Diencephalon (tissue), 1 donor: ENCODE results near the gene DDX52. TPM values are rescaled to one million over a fixed set of nuclear protein-coding genes. Genes with fewer than 3 reads are reported as not detected.

Experiments
- small RNA-seq: library from RNA; depleted of rRNA; stranded (forward); fragments of <200 nt; gene quantifications from one replicate; pipeline ENCODE3, GENCODE V24; 2014
- total RNA-seq: library from RNA; depleted of rRNA; stranded (reverse); fragments of >200 nt; gene quantifications from one replicate; pipeline ENCODE4 v1.2.3, GENCODE V29; 2014

The DDX52 gene, protein sequence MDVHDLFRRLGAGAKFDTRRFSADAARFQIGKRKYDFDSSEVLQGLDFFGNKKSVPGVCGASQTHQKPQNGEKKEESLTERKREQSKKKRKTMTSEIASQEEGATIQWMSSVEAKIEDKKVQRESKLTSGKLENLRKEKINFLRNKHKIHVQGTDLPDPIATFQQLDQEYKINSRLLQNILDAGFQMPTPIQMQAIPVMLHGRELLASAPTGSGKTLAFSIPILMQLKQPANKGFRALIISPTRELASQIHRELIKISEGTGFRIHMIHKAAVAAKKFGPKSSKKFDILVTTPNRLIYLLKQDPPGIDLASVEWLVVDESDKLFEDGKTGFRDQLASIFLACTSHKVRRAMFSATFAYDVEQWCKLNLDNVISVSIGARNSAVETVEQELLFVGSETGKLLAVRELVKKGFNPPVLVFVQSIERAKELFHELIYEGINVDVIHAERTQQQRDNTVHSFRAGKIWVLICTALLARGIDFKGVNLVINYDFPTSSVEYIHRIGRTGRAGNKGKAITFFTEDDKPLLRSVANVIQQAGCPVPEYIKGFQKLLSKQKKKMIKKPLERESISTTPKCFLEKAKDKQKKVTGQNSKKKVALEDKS
- 33.7 TPM for total RNA-seq

GRCh38 chr17:37643118-37643766 is at the start of gene DDX52:
TSS of gene DDX52 (minus strand) at chr17:37643446. CDS start at chr17:37643420, 26 bp downstream.

GRCh38 chr17:37609170-37610040 is 33.8 kb downstream of the DDX52 start, which contains the start of gene SYNRG:
TSS of gene SYNRG (minus strand) at chr17:37609418. CDS start at chr17:37609355, 63 bp downstream.

Small RNAs within 50 kb of the gene (small RNA-seq; reads per million reads assigned to genes)
- gene MIR378J = not detected

Other genes starting within 250 kb of the DDX52 start
- gene ACACA, start 236.6 kb downstream of the DDX52 start, total RNA-seq = 116 TPM
- gene TADA2A, start 236.6 kb downstream of the DDX52 start, total RNA-seq = 41.8 TPM
- 16.1 TPM for gene DUSP14, start 153.6 kb downstream of the DDX52 start, total RNA-seq
- gene SYNRG, start 34.0 kb downstream of the DDX52 start, total RNA-seq = 47.7 TPM
- not detected for gene HNF1B, start 101.6 kb upstream of the DDX52 start, total RNA-seq